HEK293T (cell line): ENCODE data around the gene KANK2.

ENCODE experiments used
- CTCF ChIA-PET: fragments of 350-600 bp; formaldehyde crosslinking; extraction: SDS; loops from one replicate; lab custom pipeline; 2021; ENCODE audit warnings: antibody characterized with exemption, inconsistent platforms; lab: Yijun Ruan, JAX
- POLR2A ChIA-PET: fragments of 350-600 bp; formaldehyde crosslinking; extraction: SDS; loops from one replicate; lab custom pipeline; 2020; ENCODE audit warnings: antibody characterized with exemption, inconsistent platforms; lab: Yijun Ruan, JAX
- DNase-seq: peaks from one replicate; pipeline ENCODE4 v3.0.0; 2012; ENCODE audit warnings: mixed read lengths; ENCODE audit errors: extremely low spot score
- ARNT ChIP-seq: fragments of 450-650 bp; IDR thresholded peaks from 2 replicates; pipeline ENCODE4 v1.6.1; 2017; ENCODE audit warnings: mild to moderate bottlenecking
- BHLHE40 ChIP-seq: fragments of 450-650 bp; IDR thresholded peaks from 2 replicates; pipeline ENCODE4 v1.6.1; 2016; ENCODE audit warnings: mild to moderate bottlenecking, moderate library complexity, borderline replicate concordance
- CTBP1 ChIP-seq: fragments of 450-650 bp; IDR thresholded peaks from 2 replicates; pipeline ENCODE4 v1.6.1; 2016; ENCODE audit warnings: borderline replicate concordance
- ELF4 ChIP-seq: fragments of 450-650 bp; IDR thresholded peaks from 2 replicates; pipeline ENCODE4 v1.6.1; 2017; ENCODE audit warnings: antibody characterized with exemption
- FOXA1 ChIP-seq: fragments of 450-650 bp; IDR thresholded peaks from 2 replicates; pipeline ENCODE4 v1.6.1; 2016; ENCODE audit warnings: mild to moderate bottlenecking
- FOXK2 ChIP-seq: fragments of 450-650 bp; IDR thresholded peaks from 2 replicates; pipeline ENCODE4 v1.6.1; 2016; ENCODE audit warnings: mild to moderate bottlenecking
- FOXM1 ChIP-seq: fragments of 450-650 bp; IDR thresholded peaks from 2 replicates; pipeline ENCODE4 v1.6.1; 2017; ENCODE audit warnings: mild to moderate bottlenecking, borderline replicate concordance
- HDGF ChIP-seq: fragments of 450-650 bp; IDR thresholded peaks from 2 replicates; pipeline ENCODE4 v1.6.1; 2017; ENCODE audit warnings: antibody characterized with exemption, borderline replicate concordance
- L3MBTL2 ChIP-seq: fragments of 450-650 bp; conservative IDR thresholded peaks from 2 replicates; pipeline ENCODE4 v1.6.1; 2016; ENCODE audit warnings: mild to moderate bottlenecking
- LEF1 ChIP-seq: fragments of 450-650 bp; IDR thresholded peaks from 2 replicates; pipeline ENCODE4 v1.6.1; 2017; ENCODE audit warnings: mild to moderate bottlenecking, borderline replicate concordance
- NFRKB ChIP-seq: fragments of 450-650 bp; IDR thresholded peaks from 2 replicates; pipeline ENCODE4 v1.6.1; 2016; ENCODE audit warnings: mild to moderate bottlenecking, moderate library complexity
- SP1 ChIP-seq: fragments of 450-650 bp; IDR thresholded peaks from 2 replicates; pipeline ENCODE4 v1.6.1; 2017
- SUZ12 ChIP-seq: fragments of 450-650 bp; IDR thresholded peaks from 2 replicates; pipeline ENCODE4 v1.6.1; 2016; ENCODE audit warnings: mild to moderate bottlenecking
- TARDBP ChIP-seq: fragments of 450-650 bp; IDR thresholded peaks from 2 replicates; pipeline ENCODE4 v1.6.1; 2016
- ZNF384 ChIP-seq: fragments of 450-650 bp; IDR thresholded peaks from 2 replicates; pipeline ENCODE4 v1.6.1; 2016
- TF ChIP-seq, protein P1 (sequence below): fragments of 450-650 bp; IDR thresholded peaks from 2 replicates; pipeline ENCODE4 v1.6.1; 2016

The KANK2 gene

DNA sequence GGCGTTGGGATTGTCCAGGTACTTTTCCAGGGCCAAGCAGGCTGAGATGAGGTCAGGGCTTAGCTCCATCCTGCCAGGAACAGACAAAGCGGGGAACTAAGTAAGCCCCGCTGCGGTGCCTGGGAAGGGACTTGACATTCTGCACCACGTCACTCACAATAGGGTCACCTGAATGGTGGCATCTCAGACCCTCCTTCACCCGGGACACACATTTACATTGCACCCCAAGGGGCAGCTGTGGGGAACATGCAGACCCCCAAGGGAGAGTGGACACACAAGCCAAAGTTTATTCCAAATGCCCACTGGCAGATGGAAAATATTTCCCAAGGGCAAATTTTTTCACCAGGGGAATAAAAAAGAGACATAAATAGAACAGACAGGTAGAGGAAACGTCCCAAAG is 21.4 kb downstream of the KANK2 start:
- ChIA-PET CTCF (no interaction called here), POLR2A (interaction anchor here (1.2 kb wide), 1 partner anchor 20 kb away, joined by 5 read pairs; the partner anchor contains the start of gene SPC24)
- TF ChIP-seq L3MBTL2 (no peak), ZNF384 (no peak), ELF4 (no peak), FOXA1 (no peak), SUZ12 (no peak), CTBP1 (no peak), ARNT (no peak), BHLHE40 (no peak), LEF1 (no peak), SP1 (no peak), HDGF (no peak), NFRKB (no peak), FOXK2 (no peak), TARDBP (no peak), FOXM1 (no peak)
- TF ChIP-seq, protein P1, sequence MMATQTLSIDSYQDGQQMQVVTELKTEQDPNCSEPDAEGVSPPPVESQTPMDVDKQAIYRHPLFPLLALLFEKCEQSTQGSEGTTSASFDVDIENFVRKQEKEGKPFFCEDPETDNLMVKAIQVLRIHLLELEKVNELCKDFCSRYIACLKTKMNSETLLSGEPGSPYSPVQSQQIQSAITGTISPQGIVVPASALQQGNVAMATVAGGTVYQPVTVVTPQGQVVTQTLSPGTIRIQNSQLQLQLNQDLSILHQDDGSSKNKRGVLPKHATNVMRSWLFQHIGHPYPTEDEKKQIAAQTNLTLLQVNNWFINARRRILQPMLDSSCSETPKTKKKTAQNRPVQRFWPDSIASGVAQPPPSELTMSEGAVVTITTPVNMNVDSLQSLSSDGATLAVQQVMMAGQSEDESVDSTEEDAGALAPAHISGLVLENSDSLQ: no peak
- DNase-seq: no peak

DNA sequence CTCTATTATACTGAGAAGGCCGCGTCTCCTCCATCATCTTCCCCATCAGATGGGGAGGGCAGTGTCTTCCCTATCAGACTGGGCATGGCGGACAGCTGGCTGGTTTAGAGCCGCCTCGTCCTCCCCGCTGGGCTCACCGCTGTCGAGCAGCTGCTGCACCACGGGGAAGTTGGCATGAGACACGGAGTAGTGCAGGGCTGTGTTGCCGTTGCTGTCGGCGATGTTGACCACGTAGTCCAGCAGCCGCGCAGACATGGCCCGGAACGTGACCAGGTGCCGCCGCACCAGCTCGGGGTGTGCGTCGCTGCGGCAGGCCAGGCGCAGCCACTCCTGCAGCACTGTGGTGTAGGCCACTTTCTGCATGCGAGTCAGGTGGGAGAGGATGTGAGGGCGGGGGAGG is 23.0 kb downstream of the KANK2 start:
- ChIA-PET POLR2A (no interaction called here), CTCF (no interaction called here)
- no peak for TF ChIP-seq HDGF
- no peak for TF ChIP-seq FOXK2
- DNase-seq: no peak

DNA sequence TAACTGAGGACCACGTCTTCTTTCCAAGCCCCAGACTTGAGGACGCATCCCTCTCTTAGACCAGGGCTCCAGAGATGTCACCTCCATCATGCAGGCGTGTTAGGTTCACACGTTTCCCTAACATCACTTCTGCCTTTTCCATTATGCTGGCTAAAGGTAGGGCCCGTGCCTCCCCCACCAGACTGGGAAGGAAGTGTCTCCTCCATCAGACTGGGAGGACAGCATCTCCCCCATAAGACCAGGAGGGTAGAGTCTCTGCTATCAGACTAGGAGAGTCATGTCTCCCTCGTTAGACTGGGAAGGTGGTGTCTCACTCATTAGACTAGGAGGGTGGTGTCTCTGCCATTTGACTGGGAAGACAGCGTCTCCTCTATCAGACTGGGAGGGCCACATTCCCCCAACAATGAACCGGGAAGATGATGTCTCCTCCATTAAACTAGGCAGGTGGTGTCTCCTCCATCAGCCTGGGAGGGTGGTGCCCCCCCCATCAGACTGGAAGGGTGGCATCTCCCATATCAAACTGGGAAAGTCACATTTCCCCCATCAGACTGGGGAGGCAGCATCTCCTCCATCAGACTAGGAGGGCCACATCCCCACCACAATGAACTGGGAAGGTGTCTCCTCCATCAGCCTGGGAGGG is 23.7 kb downstream of the KANK2 start:
- CTCF ChIA-PET: no interaction called here
- TF ChIP-seq L3MBTL2 (no peak), ARNT (no peak), NFRKB (no peak), TARDBP (no peak), LEF1 (no peak)
- TF ChIP-seq, protein P1: no peak
- POLR2A ChIA-PET: no interaction called here
- no peak for DNase-seq

DNA sequence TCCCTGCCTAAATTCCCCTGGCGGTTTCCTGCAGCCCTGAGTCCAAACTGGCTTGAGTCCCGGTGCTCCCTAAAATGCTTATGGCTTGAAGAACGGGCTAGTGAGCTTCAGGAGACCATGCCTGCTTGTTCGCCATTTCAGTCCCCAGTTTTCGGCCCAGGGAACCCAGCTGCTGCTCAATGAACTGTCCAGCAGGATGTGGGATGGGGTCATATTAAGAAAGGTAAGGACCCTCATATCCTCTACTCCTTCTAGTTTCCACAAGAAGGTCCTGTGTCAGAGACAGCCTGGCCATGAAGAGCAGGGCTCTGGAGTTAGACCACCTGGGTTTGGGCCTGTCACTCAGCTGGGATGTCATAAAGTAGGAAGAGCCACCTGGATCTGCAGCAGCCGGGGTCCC is 24.8 kb downstream of the KANK2 start:
- ChIA-PET POLR2A (no interaction called here), CTCF (no interaction called here)
- TF ChIP-seq FOXA1: no peak
- TF ChIP-seq, protein P1: no peak
- TF ChIP-seq ELF4: no peak
- no peak for TF ChIP-seq FOXK2
- TF ChIP-seq LEF1: no peak
- no peak for TF ChIP-seq BHLHE40
- TF ChIP-seq NFRKB: no peak
- TF ChIP-seq SP1: no peak
- no peak for DNase-seq

DNA sequence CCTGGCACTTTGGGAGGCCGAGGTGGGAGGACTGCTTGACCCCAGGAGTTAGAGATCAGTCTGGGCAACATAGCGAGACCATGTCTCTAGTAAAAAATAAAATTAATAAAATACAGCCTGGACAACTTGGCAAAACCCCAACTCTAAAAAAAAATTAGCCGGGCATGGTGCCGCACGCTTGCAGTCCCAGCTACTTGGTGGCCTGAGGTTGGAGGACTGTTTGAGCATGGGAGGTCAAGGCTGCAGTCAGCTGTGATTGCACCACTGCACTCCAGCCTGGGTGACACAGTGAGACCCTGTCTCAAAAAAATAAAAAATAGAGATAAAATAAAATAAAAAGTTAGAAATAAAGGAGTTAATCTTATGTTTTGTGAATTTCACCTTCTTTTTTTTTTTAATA is 26.2 kb downstream of the KANK2 start:
- POLR2A ChIA-PET: no interaction called here
- DNase-seq: no peak
- TF ChIP-seq FOXA1: no peak
- TF ChIP-seq TARDBP: no peak
- no peak for TF ChIP-seq SP1
- no peak for TF ChIP-seq LEF1
- no peak for TF ChIP-seq BHLHE40
- TF ChIP-seq, protein P1: no peak
- no peak for TF ChIP-seq NFRKB
- no peak for TF ChIP-seq FOXM1
- CTCF ChIA-PET: no interaction called here

- CTCF ChIA-PET: no interaction called here
- TF ChIP-seq LEF1: no peak
- no peak for TF ChIP-seq ELF4
- TF ChIP-seq FOXA1: no peak
- TF ChIP-seq HDGF: no peak
- TF ChIP-seq L3MBTL2: no peak
- no peak for TF ChIP-seq FOXK2
- no peak for TF ChIP-seq TARDBP
- no peak for TF ChIP-seq SP1
- TF ChIP-seq, protein P1: no peak
- no peak for TF ChIP-seq SUZ12
- no peak for TF ChIP-seq BHLHE40
- no peak for TF ChIP-seq CTBP1
- no peak for TF ChIP-seq ZNF384
- TF ChIP-seq ARNT: no peak
- no peak for TF ChIP-seq NFRKB
- no peak for TF ChIP-seq FOXM1
- POLR2A ChIA-PET: no interaction called here
- no peak for DNase-seq
Measured at GRCh38 chr19:11169896-11170678, 27.3 kb downstream of the KANK2 start.
